MM.1S (cell line): Measurements from ENCODE around the gene SNX3.

Experiments
- DNase-seq: peaks from one replicate; pipeline ENCODE4 v3.0.0-alpha.2; 2015
- H2AFZ ChIP-seq: fragments of 300-600 bp; sonication (generic); 2 replicates; pipeline ENCODE4 v1.6.0; 2016; ENCODE audit warnings: antibody characterized with exemption, low read length
- H3F3A ChIP-seq: fragments of 300-600 bp; sonication (generic); 2 replicates; pipeline ENCODE4 v1.6.1; 2016; ENCODE audit warnings: mild to moderate bottlenecking, antibody characterized with exemption, low read length, moderate library complexity, mixed read lengths; ENCODE audit not compliant: insufficient read depth
- H3K27ac ChIP-seq: fragments of 300-600 bp; sonication (generic); 2 replicates; pipeline ENCODE4 v1.5.1; 2016; ENCODE audit warnings: mild to moderate bottlenecking, low read length
- H3K27me3 ChIP-seq: fragments of 300-600 bp; sonication (generic); replicated peaks from 2 replicates; pipeline ENCODE4 v1.6.0; 2016; ENCODE audit warnings: low read length; ENCODE audit not compliant: insufficient read depth
- H3K36me3 ChIP-seq: fragments of 300-600 bp; sonication (generic); replicated peaks from 2 replicates; pipeline ENCODE4 v1.6.1; 2016; ENCODE audit warnings: mild to moderate bottlenecking, low read length, mixed read lengths; ENCODE audit not compliant: insufficient read depth
- H3K4me1 ChIP-seq: fragments of 300-600 bp; sonication (generic); 2 replicates; pipeline ENCODE4 v1.6.1; 2016; ENCODE audit warnings: low read length, mixed read lengths
- H3K4me2 ChIP-seq: fragments of 300-600 bp; sonication (generic); 2 replicates; pipeline ENCODE4 v1.6.0; 2016; ENCODE audit warnings: low read depth, low read length
- H3K4me3 ChIP-seq: fragments of 300-600 bp; sonication (generic); 2 replicates; pipeline ENCODE4 v1.5.1; 2016; ENCODE audit warnings: low read length, mixed read lengths
- H3K79me2 ChIP-seq: fragments of 300-600 bp; sonication (generic); 2 replicates; pipeline ENCODE4 v1.6.1; 2016; ENCODE audit warnings: mixed run types, low read length, mixed read lengths
- H3K9ac ChIP-seq: fragments of 300-600 bp; sonication (generic); 2 replicates; pipeline ENCODE4 v1.6.1; 2016; ENCODE audit warnings: low read length, mixed read lengths
- H3K9me2 ChIP-seq: fragments of 300-600 bp; sonication (generic); replicated peaks from 2 replicates; pipeline ENCODE4 v1.6.1; 2016; ENCODE audit warnings: mild to moderate bottlenecking, low read length, mixed read lengths; ENCODE audit not compliant: insufficient read depth
- H3K9me3 ChIP-seq: fragments of 300-600 bp; sonication (generic); replicated peaks from 2 replicates; pipeline ENCODE4 v1.6.1; 2016; ENCODE audit warnings: mild to moderate bottlenecking, low read length, mixed read lengths; ENCODE audit not compliant: insufficient read depth
- H4K20me1 ChIP-seq: fragments of 300-600 bp; sonication (generic); 2 replicates; pipeline ENCODE4 v1.6.1; 2016; ENCODE audit warnings: mild to moderate bottlenecking, low read length, moderate library complexity, mixed read lengths; ENCODE audit not compliant: insufficient read depth
- CTCF ChIP-seq: fragments of 300-600 bp; sonication (generic); IDR thresholded peaks from 2 replicates; pipeline ENCODE4 v1.5.1; 2016; ENCODE audit warnings: antibody characterized with exemption, low read length, mixed read lengths
- EZH2 ChIP-seq: fragments of 300-600 bp; sonication (generic); optimal IDR thresholded peaks from 2 replicates; pipeline ENCODE3; 2017; ENCODE audit warnings: low read depth, mild to moderate bottlenecking, antibody characterized with exemption, low read length, mixed read lengths
- EZH2phosphoT487 ChIP-seq: fragments of 300-600 bp; sonication (generic); IDR thresholded peaks from 2 replicates; pipeline ENCODE4 v1.6.1; 2018; ENCODE audit warnings: antibody characterized with exemption, low read length

SNX3 gene

GRCh38 chr6:108164815-108165706 lies 95.8 kb downstream of the SNX3 start:
- no peak overlapping the region for H3K27ac ChIP-seq
- H3K4me3 ChIP-seq = no peak overlapping the region
- no peak overlapping the region for H2AFZ ChIP-seq
- H3K9me3 ChIP-seq = no peaks in the 10 kb centered on the region
- H3K27me3 ChIP-seq = peaks cover 8% of the 10 kb centered on the region; the same call in 1 of the 2 replicates
- H3F3A ChIP-seq = no peaks in the 10 kb centered on the region
- H3K4me2 ChIP-seq = no peak overlapping the region
- no peaks in the 10 kb centered on the region for H3K79me2 ChIP-seq
- no peak for TF ChIP-seq CTCF
- TF ChIP-seq EZH2phosphoT487 = no peak
- no peak for TF ChIP-seq EZH2
- no peaks in the 10 kb centered on the region for H3K9me2 ChIP-seq
- no peak for DNase-seq
- no peak overlapping the region for H3K9ac ChIP-seq
- H3K4me1 ChIP-seq = no peaks in the 10 kb centered on the region
- no peaks in the 10 kb centered on the region for H3K36me3 ChIP-seq
- no peaks in the 10 kb centered on the region for H4K20me1 ChIP-seq

- Histone ChIP-seq H4K20me1 (no peaks in the 10 kb centered on the region), H3K27me3 (peaks cover 8% of the 10 kb centered on the region; the same call in 1 of the 2 replicates), H3K9ac (no peak overlapping the region), H3K9me3 (no peaks in the 10 kb centered on the region), H3K36me3 (no peaks in the 10 kb centered on the region), H3K4me2 (no peak overlapping the region), H2AFZ (no peak overlapping the region), H3K4me1 (no peaks in the 10 kb centered on the region), H3K27ac (no peak overlapping the region), H3K79me2 (no peaks in the 10 kb centered on the region), H3K4me3 (no peak overlapping the region), H3K9me2 (no peaks in the 10 kb centered on the region), H3F3A (no peaks in the 10 kb centered on the region)
- no peak for TF ChIP-seq CTCF
- no peak for TF ChIP-seq EZH2phosphoT487
- no peak for TF ChIP-seq EZH2
- DNase-seq = no peak
These were observed 96.4 kb downstream of the SNX3 start for GRCh38 chr6:108164543-108164814.

GRCh38 chr6:108163644-108164542 lies 96.9 kb downstream of the SNX3 start:
- H3K79me2 ChIP-seq = no peaks in the 10 kb centered on the region
- no peak for TF ChIP-seq EZH2
- no peak for TF ChIP-seq EZH2phosphoT487
- no peak for TF ChIP-seq CTCF
- no peaks in the 10 kb centered on the region for H3F3A ChIP-seq
- H3K9me3 ChIP-seq = no peaks in the 10 kb centered on the region
- no peaks in the 10 kb centered on the region for H3K36me3 ChIP-seq
- no peak overlapping the region for H3K4me3 ChIP-seq
- no peak overlapping the region for H3K27ac ChIP-seq
- H3K9me2 ChIP-seq = no peaks in the 10 kb centered on the region
- H4K20me1 ChIP-seq = no peaks in the 10 kb centered on the region
- peaks cover 8% of the 10 kb centered on the region; the same call in 1 of the 2 replicates for H3K27me3 ChIP-seq
- H2AFZ ChIP-seq = no peak overlapping the region
- DNase-seq = no peak
- H3K4me2 ChIP-seq = no peak overlapping the region
- no peak overlapping the region for H3K9ac ChIP-seq
- H3K4me1 ChIP-seq = no peaks in the 10 kb centered on the region
